GM12878 (cell line): Measurements from ENCODE around the gene RGPD6. TPM values are rescaled to one million over a fixed set of nuclear protein-coding genes. Genes with fewer than 3 reads are reported as not detected.
"Not testable (repeated sequence)": the region's sequence is repeated elsewhere in the genome, so short reads cannot be mapped to it uniquely, and the experiment has no call there.

Experiments used
- ATAC-seq: fragments of 200-7000 bp; cut with Tn5 transposase; 3 replicates; pipeline ENCODE4 v1.9.1; 2020; ENCODE audit warnings: mild to moderate bottlenecking, moderate library complexity
- BruUV-seq: library from RNA; stranded (reverse); fragments of 400-500 nt; replicated peaks from 2 replicates; lab custom pipeline; 2021; lab: Mats Ljungman, UMichigan
- CTCF ChIA-PET: fragments of 300-600 bp; sonication (Branson Sonifier 250); formaldehyde crosslinking; extraction: SDS; loops from one replicate; lab custom pipeline; 2021; ENCODE audit warnings: inconsistent platforms; lab: Yijun Ruan, JAX
- POLR2A ChIA-PET: fragments of 350-600 bp; formaldehyde crosslinking; extraction: SDS; loops from one replicate; lab custom pipeline; 2021; ENCODE audit warnings: inconsistent platforms; lab: Charles Lee
- RAD21 ChIA-PET: fragments of 300-600 bp; sonication (Branson Sonifier 250); formaldehyde crosslinking; loops from one replicate; lab custom pipeline; 2023; ENCODE audit warnings: antibody characterized with exemption; ENCODE audit not compliant: unreplicated experiment; lab: Charles Lee
- SMC1A ChIA-PET: fragments of 300-600 bp; sonication (Branson Sonifier 250); formaldehyde crosslinking; loops from one replicate; lab custom pipeline; 2023; ENCODE audit not compliant: unreplicated experiment, uncharacterized antibody; lab: Charles Lee
- DNase-seq: peaks from one replicate; pipeline ENCODE4 v3.0.0-alpha.2; 2011; ENCODE audit warnings: low read depth, low spot score
- FAIRE-seq: peaks from 3 replicates; lab custom pipeline; 2011; peaks lifted over from hg19 to GRCh38; lab: Jason Lieb, UNC
- H2AFZ ChIP-seq: 2 replicates; pipeline ENCODE4 v1.6.0; 2011; ENCODE audit warnings: low read depth, low read length, control low read depth; ENCODE audit not compliant: control insufficient read depth
- H3K27ac ChIP-seq: 2 replicates; pipeline ENCODE4 v1.5.1; 2011; ENCODE audit warnings: control low read depth; ENCODE audit not compliant: control insufficient read depth, insufficient read depth
- H3K27me3 ChIP-seq, 2 experiments: replicated peaks in 1 of 2; 2 replicates each; pipeline versions ENCODE4 v1.6.0 to v1.6.1; 2011; ENCODE audit warnings: low read length in 1 of 2; ENCODE audit not compliant: control insufficient read depth in 2 of 2, insufficient read depth in 2 of 2
- H3K36me3 ChIP-seq, 2 experiments: 2 replicates each; pipeline ENCODE4 v1.5.1; 2011; ENCODE audit warnings: low read length in 1 of 2; ENCODE audit not compliant: control insufficient read depth in 2 of 2, insufficient read depth in 2 of 2
- H3K4me1 ChIP-seq: 2 replicates; pipeline ENCODE4 v1.6.1; 2011; ENCODE audit warnings: mild to moderate bottlenecking, low read length, moderate library complexity, mixed read lengths; ENCODE audit not compliant: control insufficient read depth, insufficient read depth
- H3K4me2 ChIP-seq: 2 replicates; pipeline ENCODE4 v1.6.0; 2011; ENCODE audit warnings: control low read depth; ENCODE audit not compliant: control insufficient read depth, insufficient read depth
- H3K4me3 ChIP-seq: fragments of 200-600 bp; sonication (generic); 2 replicates; pipeline ENCODE4 v1.5.1; 2016
- H3K79me2 ChIP-seq: 2 replicates; pipeline ENCODE4 v1.6.0; 2011; ENCODE audit warnings: low read length; ENCODE audit not compliant: control insufficient read depth, insufficient read depth
- H3K9ac ChIP-seq: 2 replicates; pipeline ENCODE4 v1.8.0; 2011; ENCODE audit warnings: low read length, control low read depth, mixed read lengths; ENCODE audit not compliant: control insufficient read depth, insufficient read depth
- H3K9me3 ChIP-seq: replicated peaks from 3 replicates; pipeline ENCODE4 v1.5.1; 2011; ENCODE audit warnings: mild to moderate bottlenecking, low read length; ENCODE audit not compliant: control insufficient read depth, insufficient read depth
- H4K20me1 ChIP-seq: 2 replicates; pipeline ENCODE4 v1.6.0; 2011; ENCODE audit not compliant: control insufficient read depth, insufficient read depth
- WGBS: methylation state at CpG from one replicate; pipeline ENCODE4 v1.1.6; 2016; ENCODE audit warnings: low lambda C conversion rate; ENCODE audit not compliant: insufficient replicate concordance, insufficient coverage; ENCODE audit errors: missing lambda C conversion rate; 5-methylcytosine and 5-hydroxymethylcytosine counted together
- in situ Hi-C: fragments of 300-500 bp; cut with MboI; formaldehyde crosslinking; loops from 9 replicates; pipeline ENCODE4 v1.14.3; 2018; ENCODE audit warnings: mixed read lengths
- intact Hi-C: fragments of 100-400 bp; cut with micrococcal nuclease; formaldehyde crosslinking; loops from one replicate; pipeline ENCODE4 v1.14.2; 2022; ENCODE audit not compliant: unreplicated experiment
- polyA plus RNA-seq, 11 experiments: library from polyadenylated mRNA; depleted of rRNA in 4 of 11; unstranded in 6 of 11; stranded (reverse) in 5 of 11; fragments of >200 nt; fragmentation: Nextera tagmentation in 4 of 11; fragmentation: Illumina TruSeq in 1 of 11; extraction: Ambion mirVana in 4 of 11; extraction: Trizol in 1 of 11; gene quantifications; 1 replicate in 1 of 11; 2 replicates in 10 of 11; pipeline versions ENCODE4 v1.2.1 to v1.2.3, GENCODE V29; 2011 to 2016; ENCODE audit warnings: inconsistent platforms in 2 of 11, missing spikeins in 2 of 11, low read depth in 1 of 11
- total RNA-seq, 4 experiments: library from RNA; depleted of rRNA in 3 of 4; stranded (reverse); fragments of >200 nt in 3 of 4; fragmentation: Illumina TruSeq in 1 of 4; extraction: Trizol in 1 of 4; gene quantifications; 2 replicates each; pipeline versions ENCODE4 v1.2.1 to v1.2.3, GENCODE V29; 2013 to 2021

RGPD6 gene
- total and polyA plus RNA-seq, 10 of the 15 experiments (the other 5 are each of a cell fraction or from before 2014, with no cell fraction given): 2.7 to 13.7 (median 8.5) TPM

DNA sequence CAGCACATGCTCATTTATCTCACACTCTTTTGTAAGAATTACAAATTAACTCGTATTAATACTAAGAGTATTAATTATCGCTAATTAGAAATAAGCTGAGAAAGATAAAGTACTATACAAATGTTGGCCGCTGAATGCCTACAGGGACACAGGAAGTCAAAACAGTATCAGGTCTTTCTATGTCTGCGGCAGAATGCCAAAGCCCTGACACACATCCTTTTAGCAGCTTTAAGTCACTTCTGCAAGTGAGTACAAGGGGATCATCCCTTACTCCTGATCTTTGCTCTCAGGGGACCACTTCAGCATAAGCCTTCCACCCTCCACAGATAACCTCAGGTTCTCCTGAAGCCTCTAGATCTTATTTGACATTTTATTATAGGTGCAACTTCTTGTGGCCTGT is 94.3 kb downstream of the RGPD6 start:
- H2AFZ ChIP-seq, H3K27ac ChIP-seq, H3K9ac ChIP-seq, BruUV-seq, FAIRE-seq, H4K20me1 ChIP-seq, in situ Hi-C loops, H3K9me3 ChIP-seq, H3K4me1 ChIP-seq, RAD21 ChIA-PET, H3K36me3 ChIP-seq, H3K4me2 ChIP-seq, SMC1A ChIA-PET, H3K27me3 ChIP-seq, DNase-seq, H3K79me2 ChIP-seq, CTCF ChIA-PET, POLR2A ChIA-PET, intact Hi-C loops, H3K4me3 ChIP-seq: not testable (repeated sequence)
- ATAC-seq: peak; percentile 58
- no CpG with 5 or more reads among the region's 4 CpGs for WGBS

DNA sequence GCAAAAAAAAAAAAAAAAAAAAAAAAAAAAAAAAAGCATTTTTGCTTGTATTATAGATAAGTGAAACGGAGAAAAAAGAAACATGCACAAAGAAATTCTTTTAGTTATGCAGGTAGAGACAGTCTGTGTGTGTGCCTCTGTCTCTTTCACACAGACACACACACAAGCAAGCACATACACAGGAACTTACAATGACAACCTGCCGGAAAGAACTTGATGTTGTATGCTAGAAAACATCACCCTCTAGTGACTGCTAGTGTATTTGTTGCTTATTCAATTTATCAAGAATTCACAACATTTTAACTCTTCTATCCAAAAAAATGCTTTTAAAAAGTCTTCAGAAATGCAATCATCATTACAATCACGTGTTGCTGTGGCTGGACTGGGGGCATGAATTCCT is 95.8 kb downstream of the RGPD6 start:
- H3K27me3 ChIP-seq, H2AFZ ChIP-seq, H3K79me2 ChIP-seq, BruUV-seq, RAD21 ChIA-PET, POLR2A ChIA-PET, intact Hi-C loops, H4K20me1 ChIP-seq, H3K4me1 ChIP-seq, SMC1A ChIA-PET, H3K9ac ChIP-seq, H3K27ac ChIP-seq, H3K9me3 ChIP-seq, H3K4me3 ChIP-seq, H3K36me3 ChIP-seq, DNase-seq, H3K4me2 ChIP-seq, in situ Hi-C loops, CTCF ChIA-PET, FAIRE-seq: not testable (repeated sequence)
- peak; percentile 70 for ATAC-seq
- WGBS: no CpG with 5 or more reads among the region's 3 CpGs

DNA sequence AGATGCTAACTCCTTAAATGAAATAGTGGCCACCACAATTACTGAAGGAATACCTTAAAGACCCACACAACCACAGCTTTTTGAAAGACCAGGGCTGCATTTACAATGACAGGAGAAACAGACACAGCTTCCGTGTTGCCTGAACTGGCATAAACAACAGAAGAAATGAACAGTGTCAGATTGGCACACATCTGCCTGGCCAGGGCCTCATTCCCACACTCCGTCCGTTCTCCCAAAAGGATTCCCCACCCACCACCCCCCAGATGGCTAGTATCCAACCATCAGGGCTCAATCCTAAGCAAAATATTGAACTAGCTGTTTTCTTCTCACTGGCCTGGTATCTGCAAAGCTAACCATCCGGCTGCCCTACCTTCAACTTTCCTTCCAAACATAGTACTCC is 96.9 kb downstream of the RGPD6 start:
- intact Hi-C loops, BruUV-seq, POLR2A ChIA-PET, SMC1A ChIA-PET, CTCF ChIA-PET, H3K4me3 ChIP-seq, H3K9me3 ChIP-seq, H3K79me2 ChIP-seq, H3K36me3 ChIP-seq, H3K27me3 ChIP-seq, DNase-seq, H3K27ac ChIP-seq, H4K20me1 ChIP-seq, H3K4me1 ChIP-seq, ATAC-seq, RAD21 ChIA-PET, FAIRE-seq, H3K9ac ChIP-seq, H3K4me2 ChIP-seq, H2AFZ ChIP-seq, in situ Hi-C loops: not testable (repeated sequence)
- WGBS: no CpG with 5 or more reads among the region's 4 CpGs

DNA sequence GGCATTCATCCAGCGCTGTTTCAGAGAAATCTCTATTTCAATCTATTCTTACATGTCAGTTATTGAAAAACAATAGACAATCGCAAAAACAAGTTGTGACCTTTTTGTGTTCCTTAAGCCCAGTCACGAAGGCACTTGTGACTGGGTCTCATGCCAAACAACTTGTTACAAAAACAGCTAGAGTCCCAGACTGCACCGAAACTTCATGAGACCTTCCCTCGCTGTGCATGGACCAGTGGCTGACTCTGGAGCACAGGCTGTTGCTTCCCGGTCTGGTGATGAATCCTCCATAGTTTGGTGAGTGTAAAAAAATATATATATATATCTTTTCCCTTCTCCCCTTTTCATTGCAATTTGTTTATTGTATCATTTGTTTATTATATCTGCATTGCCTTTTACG is 99.7 kb downstream of the RGPD6 start:
- H3K4me1 ChIP-seq, H3K4me2 ChIP-seq, H3K9ac ChIP-seq, H3K4me3 ChIP-seq, H3K27ac ChIP-seq, BruUV-seq, ATAC-seq, H2AFZ ChIP-seq, FAIRE-seq, CTCF ChIA-PET, in situ Hi-C loops, SMC1A ChIA-PET, RAD21 ChIA-PET, H3K27me3 ChIP-seq, H3K36me3 ChIP-seq, POLR2A ChIA-PET, H3K9me3 ChIP-seq, intact Hi-C loops, H3K79me2 ChIP-seq, H4K20me1 ChIP-seq, DNase-seq: not testable (repeated sequence)
- WGBS: no CpG with 5 or more reads among the region's 7 CpGs
